ENCODE results near the gene PRSS8.
"Not testable (repeated sequence)": the region's sequence is repeated elsewhere in the genome, so short reads cannot be mapped to it uniquely, and the experiment has no call there.

Gene PRSS8

GRCh38 chr16:31149332-31149731, 13.8 kb upstream of the PRSS8 start:
- DNase-seq (ENCODE audit: low read depth): no peak

GRCh38 chr16:31148896-31149295, 13.4 kb upstream of the PRSS8 start:
- no peak for DNase-seq (ENCODE audit: low read depth)
- H3K4me3 ChIP-seq (ENCODE audit: low read length): no peak overlapping the region
- TF ChIP-seq CTCF (IDR thresholded peaks at IDR 0.05; ENCODE audit: insufficient read depth, low read depth, low read length, missing control alignments): no peak

More at GRCh38 chr16:31149332-31149731, 13.8 kb upstream of the PRSS8 start:
- TF ChIP-seq CTCF (IDR thresholded peaks at IDR 0.05; ENCODE audit: insufficient read depth, low read depth, low read length, missing control alignments): no peak
- no peak overlapping the region for H3K4me3 ChIP-seq (ENCODE audit: low read length)

DNA sequence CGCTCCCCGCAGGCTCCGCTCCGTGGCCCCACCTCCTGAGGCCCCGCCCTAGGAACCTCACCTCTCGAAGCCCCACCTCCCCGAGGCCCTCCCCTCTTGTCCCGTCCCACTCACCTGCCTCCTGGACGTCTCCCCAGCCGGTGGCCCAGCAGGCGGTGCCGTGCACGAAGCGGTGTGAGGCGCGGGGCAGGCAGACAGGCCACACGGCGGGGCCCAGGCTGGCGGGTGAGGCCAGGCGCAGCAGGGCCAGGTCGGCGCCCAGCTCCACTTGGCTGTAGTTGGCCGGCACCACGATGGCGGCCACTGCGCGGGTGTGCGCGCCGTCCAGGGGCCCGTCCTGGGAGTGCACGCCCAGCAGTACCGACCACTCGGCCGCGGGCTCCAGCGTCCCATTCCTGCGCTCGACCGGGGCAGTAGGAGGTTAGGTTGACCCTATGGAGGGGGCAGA, 12.8 kb upstream of the PRSS8 start:
- TF ChIP-seq CTCF (IDR thresholded peaks at IDR 0.05; ENCODE audit: insufficient read depth, low read depth, low read length, missing control alignments): no peak
- DNase-seq (ENCODE audit: low read depth): peak; percentile 66
- peak overlapping the region; percentile 25 for H3K4me3 ChIP-seq (ENCODE audit: low read length)

DNA sequence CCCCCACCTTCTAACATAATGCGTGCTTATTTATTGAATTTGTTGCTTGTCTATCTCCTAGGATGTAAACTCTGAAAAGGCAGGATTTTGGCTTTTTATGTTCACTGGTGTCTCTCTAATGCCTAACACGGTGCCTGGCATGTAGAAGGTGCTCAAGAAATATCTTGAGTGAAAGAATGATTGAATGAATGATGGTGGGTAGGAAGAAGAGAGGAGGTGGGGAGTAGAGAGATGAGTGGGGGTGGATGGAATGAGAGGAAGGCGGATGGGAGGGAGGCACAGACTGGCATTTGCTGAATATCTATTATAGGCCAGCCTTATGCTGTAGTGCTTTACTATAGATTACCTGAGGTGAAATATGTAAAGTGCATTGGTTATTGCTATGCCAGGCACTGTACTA, 12.0 kb upstream of the PRSS8 start:
- TF ChIP-seq CTCF (IDR thresholded peaks at IDR 0.05; ENCODE audit: insufficient read depth, low read depth, low read length, missing control alignments): no peak
- DNase-seq (ENCODE audit: low read depth): no peak
- H3K4me3 ChIP-seq (ENCODE audit: low read length): no peak overlapping the region

GRCh38 chr16:31145398-31145990, 10.0 kb upstream of the PRSS8 start:
- no peak for DNase-seq (ENCODE audit: low read depth)
- H3K4me3 ChIP-seq (ENCODE audit: low read length): no peak overlapping the region
- no peak for TF ChIP-seq CTCF (IDR thresholded peaks at IDR 0.05; ENCODE audit: insufficient read depth, low read depth, low read length, missing control alignments)

DNA sequence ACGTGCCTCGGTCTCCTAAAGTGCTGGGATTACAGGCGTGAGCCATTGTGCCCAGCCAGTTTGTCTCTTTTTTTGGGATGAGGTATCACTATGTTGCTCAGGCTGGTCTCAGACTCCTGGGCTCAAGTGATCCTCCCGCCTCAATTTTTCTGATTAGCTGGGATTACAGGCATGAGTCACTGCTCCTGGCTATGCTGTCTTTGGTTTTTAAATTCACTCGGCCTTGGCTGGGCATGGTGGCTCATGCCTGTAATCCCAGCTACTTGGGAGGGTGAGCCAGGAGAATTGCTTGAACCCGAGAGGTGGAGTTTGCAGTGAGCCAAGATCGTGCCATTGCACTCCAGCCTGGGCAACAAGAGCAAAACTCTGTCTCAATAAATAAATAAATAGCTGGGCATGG, 8.9 kb upstream of the PRSS8 start:
- not testable (repeated sequence) for DNase-seq (ENCODE audit: low read depth); H3K4me3 ChIP-seq (ENCODE audit: low read length)

GRCh38 chr16:31143694-31144148, 8.2 kb upstream of the PRSS8 start:
- no peak overlapping the region for H3K4me3 ChIP-seq (ENCODE audit: low read length)
- TF ChIP-seq CTCF (IDR thresholded peaks at IDR 0.05; ENCODE audit: insufficient read depth, low read depth, low read length, missing control alignments): no peak

More at GRCh38 chr16:31143694-31144148, 8.2 kb upstream of the PRSS8 start:
- no peak for DNase-seq (ENCODE audit: low read depth)

All from epithelial cell of esophagus (primary cell).